Measurements from ENCODE around the gene SPACA7. TPM values are rescaled to one million over a fixed set of nuclear protein-coding genes. Genes with fewer than 3 reads are reported as not detected.
"Not testable (repeated sequence)": the region's sequence is repeated elsewhere in the genome, so short reads cannot be mapped to it uniquely, and the experiment has no call there.

Gene SPACA7
- total RNA-seq, 2 experiments from 2014 or later: not detected

DNA sequence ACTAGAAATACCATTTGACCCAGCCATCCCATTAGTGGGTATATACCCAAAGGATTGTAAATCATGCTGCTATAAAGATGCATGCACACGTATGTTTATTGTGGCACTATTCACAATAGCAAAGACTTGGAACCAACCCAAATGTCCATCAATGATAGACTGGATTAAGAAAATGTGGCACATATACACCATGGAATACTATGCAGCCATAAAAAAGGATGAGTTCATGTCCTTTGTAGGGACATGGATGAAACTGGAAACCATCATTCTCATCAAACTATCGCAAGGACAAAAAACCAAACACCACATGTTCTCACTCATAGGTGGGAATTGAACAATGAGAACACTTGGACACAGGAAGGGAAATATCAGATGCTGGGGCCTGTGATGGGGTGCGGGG lies 33.7 kb downstream of the SPACA7 start:
- H3K9me3 Mint-ChIP-seq; H3K4me1 Mint-ChIP-seq; H3K36me3 Mint-ChIP-seq (ENCODE audit: low read depth); POLR2A ChIA-PET; H3K27ac Mint-ChIP-seq; H3K27me3 Mint-ChIP-seq; DNase-seq; CTCF ChIA-PET; H3K4me3 Mint-ChIP-seq: not testable (repeated sequence)

DNA sequence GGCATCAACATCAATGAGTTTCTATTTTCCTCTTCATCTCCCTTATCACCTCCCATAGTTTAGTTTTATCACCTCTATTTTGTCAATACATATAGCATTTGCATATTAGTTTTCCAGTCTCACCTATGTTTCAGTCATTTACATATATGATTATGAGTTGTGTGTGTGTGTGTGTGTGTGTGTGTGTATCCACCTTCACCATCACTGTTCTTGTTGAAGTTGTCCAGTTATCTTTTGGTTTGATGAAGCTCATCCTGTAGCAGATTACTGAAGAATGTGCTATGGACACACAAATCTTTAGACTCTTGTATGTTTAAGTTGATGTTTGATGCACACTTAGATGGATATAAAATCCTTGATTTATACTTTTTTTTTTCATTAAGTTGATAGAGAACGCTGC lies 40.5 kb downstream of the SPACA7 start:
- POLR2A ChIA-PET: no interaction called here
- DNase-seq: no peak
- H3K4me1 Mint-ChIP-seq: no peaks in the 10 kb centered on the region

DNA sequence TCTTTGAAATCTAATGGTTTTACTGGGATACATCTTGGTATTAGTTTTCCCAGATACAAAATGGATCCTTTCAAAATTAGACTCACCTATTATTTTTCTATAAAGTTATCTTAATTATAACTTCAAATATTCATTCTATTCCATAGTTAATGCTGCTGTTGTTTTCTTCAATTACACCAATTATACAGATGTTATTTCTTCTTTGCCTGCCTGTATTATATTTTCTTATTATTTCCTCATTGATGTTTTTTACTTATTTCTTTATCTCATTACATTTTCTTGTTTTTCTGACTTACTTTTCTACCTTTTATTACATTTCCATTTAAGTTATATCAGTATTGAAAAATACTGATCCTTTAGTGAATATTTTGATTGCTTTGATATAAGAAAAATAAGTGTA lies 40.9 kb downstream of the SPACA7 start:
- Mint-ChIP-seq H3K4me3 (no peak overlapping the region), H3K9me3 (peaks cover 26% of the 10 kb centered on the region), H3K27ac (no peak overlapping the region), H3K36me3 (ENCODE audit: low read depth) (no peaks in the 10 kb centered on the region), H3K4me1 (no peaks in the 10 kb centered on the region), H3K27me3 (peaks cover 1% of the 10 kb centered on the region)
- CTCF ChIA-PET: no interaction called here
- no peak for DNase-seq
- POLR2A ChIA-PET: no interaction called here

More for the DNA sequence above, 40.5 kb downstream of the SPACA7 start:
- Mint-ChIP-seq H3K4me3 (no peak overlapping the region), H3K9me3 (peaks cover 25% of the 10 kb centered on the region), H3K27ac (no peak overlapping the region), H3K27me3 (peaks cover 1% of the 10 kb centered on the region), H3K36me3 (ENCODE audit: low read depth) (no peaks in the 10 kb centered on the region)
- CTCF ChIA-PET: no interaction called here

DNA sequence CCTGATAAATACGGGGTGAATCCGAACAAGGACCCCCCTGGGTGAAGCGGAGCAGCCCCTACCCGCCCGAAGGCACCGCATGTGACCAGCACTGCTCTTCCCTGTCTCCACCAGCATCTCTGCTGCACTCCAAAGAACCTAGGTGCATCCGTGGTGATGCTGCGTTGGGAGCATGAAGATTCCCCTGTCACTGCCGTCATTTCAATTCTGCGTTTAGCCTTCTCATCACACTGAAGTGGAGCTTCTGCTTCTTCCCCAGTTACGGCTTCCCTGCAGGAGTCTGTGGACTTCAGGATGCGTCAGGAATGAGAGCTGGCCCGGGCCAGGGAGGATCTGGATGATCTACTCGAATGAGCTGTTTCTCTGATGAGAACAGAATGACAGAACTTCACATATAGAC lies 47.9 kb downstream of the SPACA7 start:
- CTCF ChIA-PET: no interaction called here
- Mint-ChIP-seq H3K27me3 (peaks cover 7% of the 10 kb centered on the region), H3K9me3 (peaks cover 17% of the 10 kb centered on the region), H3K4me1 (no peaks in the 10 kb centered on the region), H3K4me3 (no peak overlapping the region), H3K36me3 (ENCODE audit: low read depth) (no peaks in the 10 kb centered on the region), H3K27ac (no peak overlapping the region)
- POLR2A ChIA-PET: no interaction called here
- no peak for DNase-seq

DNA sequence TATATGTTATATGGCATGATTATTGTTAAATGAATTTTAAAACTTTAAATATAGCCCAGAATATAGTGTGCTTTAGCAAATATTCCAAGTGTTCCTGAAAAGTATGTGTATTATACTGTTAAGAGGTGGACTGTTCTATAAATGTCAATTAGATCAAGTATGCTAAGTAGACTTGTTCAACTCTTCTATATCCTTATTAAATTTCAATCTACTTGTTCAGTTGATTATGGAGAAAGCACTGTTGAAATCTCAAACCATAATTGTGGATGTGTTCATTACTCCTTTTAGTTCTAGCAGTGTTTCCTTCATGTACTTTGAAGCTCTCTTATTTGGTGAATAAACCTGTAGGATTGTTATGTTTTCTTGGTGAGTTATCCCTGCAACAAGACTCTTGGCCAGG lies 52.5 kb downstream of the SPACA7 start:
- no peaks in the 10 kb centered on the region for H3K36me3 Mint-ChIP-seq (ENCODE audit: low read depth)

DNA sequence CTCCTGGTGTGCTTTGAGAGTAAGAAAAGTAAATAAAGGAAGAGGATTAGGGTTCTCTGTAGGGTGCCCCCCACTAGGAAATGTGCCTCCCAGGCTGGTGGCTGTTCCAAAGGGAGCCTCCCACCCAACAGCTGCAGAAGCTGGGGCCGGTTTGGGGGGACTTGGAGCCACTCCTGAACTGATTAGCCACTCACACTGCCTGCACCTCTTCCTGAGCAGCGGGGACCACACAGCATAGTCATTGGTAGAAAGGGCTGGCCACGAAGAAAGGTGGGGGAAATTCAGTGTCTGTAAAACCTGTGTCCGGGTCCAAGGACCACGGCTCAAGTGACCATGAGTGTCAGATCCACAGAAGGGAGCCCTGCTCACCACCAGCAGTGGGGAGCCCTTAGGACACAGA lies 55.6 kb downstream of the SPACA7 start:
- Mint-ChIP-seq H3K4me3 (no peak overlapping the region), H3K27ac (no peak overlapping the region), H3K9me3 (peaks cover 5% of the 10 kb centered on the region), H3K4me1 (no peaks in the 10 kb centered on the region), H3K27me3 (peaks cover 4% of the 10 kb centered on the region), H3K36me3 (ENCODE audit: low read depth) (no peaks in the 10 kb centered on the region)
- CTCF ChIA-PET: no interaction called here
- no peak for DNase-seq
- POLR2A ChIA-PET: no interaction called here

More for the DNA sequence above, 52.5 kb downstream of the SPACA7 start:
- Mint-ChIP-seq H3K9me3 (peaks cover 3% of the 10 kb centered on the region), H3K4me1 (no peaks in the 10 kb centered on the region), H3K27me3 (peaks cover 4% of the 10 kb centered on the region), H3K4me3 (no peak overlapping the region), H3K27ac (no peak overlapping the region)
- CTCF ChIA-PET: no interaction called here
- POLR2A ChIA-PET: no interaction called here
- DNase-seq: no peak

DNA sequence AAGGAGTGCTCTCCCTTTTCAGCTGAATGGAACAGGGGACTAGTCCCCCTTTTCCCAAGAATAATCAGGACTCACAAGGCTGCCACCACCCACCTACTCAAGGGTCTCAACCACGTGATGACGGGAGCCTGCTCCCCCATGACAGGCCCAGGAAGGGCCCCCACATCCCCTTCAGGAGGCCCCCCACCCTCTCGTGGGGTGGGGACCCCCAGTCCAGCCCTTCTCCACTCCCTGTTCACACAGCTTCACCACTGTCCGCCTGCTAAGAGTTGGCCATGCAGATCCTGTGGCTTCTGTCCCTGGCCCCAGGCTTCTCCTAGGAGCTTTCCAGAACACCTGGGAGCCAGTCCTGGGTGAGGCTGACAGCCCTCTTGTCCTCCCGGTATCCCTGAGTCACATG lies 56.6 kb downstream of the SPACA7 start:
- POLR2A ChIA-PET; H3K36me3 Mint-ChIP-seq (ENCODE audit: low read depth); H3K27ac Mint-ChIP-seq; H3K4me3 Mint-ChIP-seq; CTCF ChIA-PET; H3K27me3 Mint-ChIP-seq; H3K4me1 Mint-ChIP-seq; H3K9me3 Mint-ChIP-seq: not testable (repeated sequence)
- peak; percentile 2 for DNase-seq

DNA sequence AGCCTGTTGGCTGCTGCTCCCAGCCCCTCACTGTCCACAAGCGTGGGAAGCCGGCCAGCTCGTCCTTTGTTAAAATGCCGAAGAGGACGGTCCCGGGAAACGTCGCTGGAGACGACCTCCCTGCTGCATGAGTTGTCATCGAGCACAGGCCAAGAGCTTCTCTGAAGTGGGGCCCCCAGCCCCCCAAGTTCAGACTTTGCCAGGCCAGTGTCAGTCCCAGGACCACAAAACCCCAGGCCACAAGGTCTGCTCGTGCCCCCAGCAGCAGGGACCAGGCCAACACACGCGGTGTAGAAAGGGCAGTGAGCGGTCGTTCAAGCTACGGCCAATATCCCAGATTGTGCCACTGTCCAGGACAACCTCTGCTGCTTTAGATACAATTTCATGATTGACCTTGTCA lies 57.4 kb downstream of the SPACA7 start:
- H3K9me3 Mint-ChIP-seq: peaks cover 12% of the 10 kb centered on the region
- H3K4me1 Mint-ChIP-seq; H3K4me3 Mint-ChIP-seq; CTCF ChIA-PET; H3K27me3 Mint-ChIP-seq; H3K36me3 Mint-ChIP-seq (ENCODE audit: low read depth); POLR2A ChIA-PET; DNase-seq; H3K27ac Mint-ChIP-seq: not testable (repeated sequence)

DNA sequence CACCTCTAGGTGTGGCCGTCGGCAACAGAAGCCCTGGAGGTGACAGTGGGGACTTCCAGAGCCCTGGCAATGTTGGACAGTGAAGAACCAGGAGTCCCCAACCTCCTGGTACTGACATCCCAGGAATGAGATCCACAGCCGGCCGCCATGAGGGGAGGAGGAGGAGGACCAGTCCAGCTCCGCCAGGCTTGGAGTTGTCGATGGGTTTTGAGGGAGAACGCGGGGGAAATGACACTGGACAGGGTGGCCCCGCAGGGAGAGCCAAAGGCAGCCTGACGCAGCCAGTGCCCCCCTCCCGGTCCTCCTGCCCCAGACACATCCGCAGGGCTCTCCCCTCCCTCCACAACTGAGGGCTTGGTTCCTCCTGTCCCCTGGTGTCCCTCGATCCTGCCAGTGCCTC lies 57.9 kb downstream of the SPACA7 start:
- Mint-ChIP-seq H3K27ac (no peak overlapping the region), H3K4me3 (no peak overlapping the region)
- CTCF ChIA-PET: no interaction called here

DNA sequence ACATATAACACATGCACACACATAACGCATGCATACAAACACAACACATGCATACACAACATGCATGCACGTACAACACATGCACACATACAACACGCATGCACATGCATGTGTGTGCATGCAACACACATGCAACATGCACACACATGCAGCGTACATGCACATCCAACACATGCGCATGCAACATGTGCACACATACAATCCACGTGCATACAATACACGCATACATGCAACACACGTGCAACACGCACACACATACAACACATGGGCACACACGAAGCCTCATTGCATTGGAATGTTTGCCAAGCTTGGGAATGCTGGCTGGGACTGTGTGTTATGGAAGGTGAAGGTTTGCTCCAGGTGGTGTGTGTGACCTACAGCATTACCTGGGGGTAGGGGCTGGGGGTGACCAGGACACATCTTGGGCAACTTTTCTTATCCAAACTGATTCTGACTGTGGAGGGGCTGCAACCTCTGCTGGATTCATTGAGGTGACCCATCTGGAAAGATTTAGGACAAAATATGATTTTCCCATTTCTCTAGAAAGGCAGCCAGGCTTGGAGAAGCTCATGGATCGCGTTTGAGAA lies 58.9 kb downstream of the SPACA7 start:
- H3K9me3 Mint-ChIP-seq: peaks cover 12% of the 10 kb centered on the region
- H3K27ac Mint-ChIP-seq: no peak overlapping the region
- no peak overlapping the region for H3K4me3 Mint-ChIP-seq
- no peaks in the 10 kb centered on the region for H3K36me3 Mint-ChIP-seq (ENCODE audit: low read depth)
- ChIA-PET CTCF (no interaction called here), POLR2A (no interaction called here)
- no peaks in the 10 kb centered on the region for H3K4me1 Mint-ChIP-seq
- peaks cover 4% of the 10 kb centered on the region for H3K27me3 Mint-ChIP-seq
- no peak for DNase-seq

More for the DNA sequence above, 57.9 kb downstream of the SPACA7 start:
- peaks cover 12% of the 10 kb centered on the region for H3K9me3 Mint-ChIP-seq
- DNase-seq: peak; percentile 9
- POLR2A ChIA-PET: no interaction called here
- no peaks in the 10 kb centered on the region for H3K4me1 Mint-ChIP-seq
- no peaks in the 10 kb centered on the region for H3K36me3 Mint-ChIP-seq (ENCODE audit: low read depth)
- H3K27me3 Mint-ChIP-seq: peaks cover 4% of the 10 kb centered on the region

DNA sequence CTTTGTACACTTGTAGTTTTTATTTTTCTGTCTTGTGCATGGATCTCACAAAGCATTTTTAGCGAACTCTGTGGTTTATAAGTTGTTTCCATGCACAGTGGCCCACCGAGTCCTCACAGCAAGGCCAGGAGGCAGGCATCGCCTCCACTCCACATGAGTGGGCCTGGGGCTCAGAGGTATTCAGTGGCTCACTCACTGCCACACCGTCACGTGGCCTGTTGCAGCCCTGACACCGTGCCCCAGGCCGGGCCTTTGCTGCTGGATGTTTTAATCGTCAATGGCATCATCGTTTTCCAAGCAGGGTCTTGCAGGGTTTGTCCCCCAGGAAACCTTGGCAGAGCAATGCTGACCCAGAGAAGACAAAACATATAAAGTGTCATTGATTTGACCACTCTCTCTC lies 59.8 kb downstream of the SPACA7 start:
- H3K4me1 Mint-ChIP-seq: no peaks in the 10 kb centered on the region
- no peak overlapping the region for H3K27ac Mint-ChIP-seq
- no peaks in the 10 kb centered on the region for H3K36me3 Mint-ChIP-seq (ENCODE audit: low read depth)
- H3K27me3 Mint-ChIP-seq: peaks cover 4% of the 10 kb centered on the region
- H3K9me3 Mint-ChIP-seq: peaks cover 12% of the 10 kb centered on the region
- DNase-seq: no peak
- CTCF ChIA-PET: no interaction called here
- no peak overlapping the region for H3K4me3 Mint-ChIP-seq
- POLR2A ChIA-PET: no interaction called here

DNA sequence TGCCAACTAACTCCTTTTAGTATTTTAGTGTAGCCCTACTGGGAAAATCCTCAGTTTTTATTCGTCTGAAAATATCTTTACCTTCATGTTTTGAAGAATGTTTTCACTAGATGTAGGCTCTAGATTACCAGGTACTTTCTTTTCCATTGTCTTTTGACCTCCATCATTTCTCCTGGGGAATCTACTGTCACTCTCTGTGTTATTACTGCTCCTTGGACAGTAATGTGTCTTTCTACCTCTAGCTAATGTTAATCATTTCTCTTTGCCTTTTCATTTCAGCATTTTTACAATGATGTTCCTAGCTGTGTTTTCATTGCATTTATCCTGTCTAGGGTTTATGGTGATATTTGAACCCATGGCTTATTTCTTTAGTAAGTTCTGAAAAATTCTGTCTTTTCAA lies 61.9 kb downstream of the SPACA7 start:
- CTCF ChIA-PET: no interaction called here
- Mint-ChIP-seq H3K27me3 (peaks cover 4% of the 10 kb centered on the region), H3K4me3 (no peak overlapping the region), H3K9me3 (peaks cover 12% of the 10 kb centered on the region), H3K27ac (no peak overlapping the region), H3K4me1 (no peaks in the 10 kb centered on the region), H3K36me3 (ENCODE audit: low read depth) (no peaks in the 10 kb centered on the region)
- no peak for DNase-seq
- POLR2A ChIA-PET: no interaction called here

DNA sequence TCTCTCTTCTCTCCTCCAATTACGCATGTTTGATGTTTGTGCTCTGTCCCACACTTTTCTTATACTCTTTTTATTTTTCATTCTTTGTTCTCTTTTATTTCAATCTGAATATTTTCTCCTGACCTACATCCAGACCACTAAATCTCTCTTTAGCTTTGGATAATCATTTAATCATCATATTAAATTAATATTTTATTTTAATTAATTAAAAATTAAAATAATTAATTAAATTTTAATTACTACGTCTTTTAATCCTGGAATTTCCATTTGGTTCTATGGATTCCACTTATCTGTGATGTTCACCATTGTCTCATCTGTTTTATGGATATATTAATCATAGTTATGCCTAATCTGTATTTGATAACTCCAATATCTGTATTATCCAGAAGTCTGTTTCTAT lies 62.4 kb downstream of the SPACA7 start:
- ChIA-PET CTCF (no interaction called here), POLR2A (no interaction called here)
- H3K4me1 Mint-ChIP-seq: no peaks in the 10 kb centered on the region
- H3K27me3 Mint-ChIP-seq: peaks cover 4% of the 10 kb centered on the region
- no peak overlapping the region for H3K27ac Mint-ChIP-seq
- no peak for DNase-seq
- H3K9me3 Mint-ChIP-seq: peaks cover 12% of the 10 kb centered on the region
- H3K36me3 Mint-ChIP-seq (ENCODE audit: low read depth): no peaks in the 10 kb centered on the region
- no peak overlapping the region for H3K4me3 Mint-ChIP-seq

DNA sequence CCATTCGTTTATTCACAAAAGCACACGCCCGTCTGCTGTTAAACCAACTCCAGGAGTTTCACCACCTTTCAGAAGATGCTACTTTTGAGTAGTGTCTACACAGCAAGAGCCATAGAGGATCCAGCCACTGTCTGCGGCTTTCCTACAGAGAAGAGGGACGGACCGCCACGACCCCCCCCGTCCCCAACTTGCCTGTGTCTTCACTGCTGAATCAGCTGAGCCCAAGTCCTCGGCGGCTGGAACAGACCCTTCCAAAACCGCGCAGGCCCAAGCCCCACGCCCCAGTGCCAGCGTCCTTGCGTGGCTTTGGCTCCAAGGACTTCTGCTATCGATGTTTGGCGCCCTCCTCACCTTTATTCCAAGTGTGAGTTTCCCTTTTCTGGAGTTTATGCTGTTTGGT lies 65.1 kb downstream of the SPACA7 start:
- ChIA-PET POLR2A (no interaction called here), CTCF (interaction anchor here (1.9 kb wide), 1 partner anchor 967 kb away, joined by 5 read pairs; no protein-coding TSS in a partner anchor)
- no peak for DNase-seq
- Mint-ChIP-seq H3K4me1 (no peaks in the 10 kb centered on the region), H3K9me3 (peaks cover 7% of the 10 kb centered on the region), H3K4me3 (no peak overlapping the region), H3K36me3 (ENCODE audit: low read depth) (no peaks in the 10 kb centered on the region), H3K27me3 (peaks cover 5% of the 10 kb centered on the region), H3K27ac (no peak overlapping the region)
